CD4-positive, alpha-beta T cell (primary cell): ENCODE measurements around the gene GPR153. TPM values are rescaled to one million over a fixed set of nuclear protein-coding genes. Genes with fewer than 3 reads are reported as not detected.

Source experiments
- ATAC-seq: fragments of 200-7000 bp; cut with Tn5 transposase; one replicate; pipeline ENCODE4 v1.10.0; 2022; ENCODE audit warnings: mild to moderate bottlenecking; ENCODE audit not compliant: poor library complexity
- CTCF ChIA-PET: fragments of 350-600 bp; sonication (Branson Sonifier 250); formaldehyde crosslinking; loops from one replicate; lab custom pipeline; 2021; ENCODE audit warnings: antibody characterized with exemption, inconsistent platforms; lab: Charles Lee
- POLR2A ChIA-PET: fragments of 350-600 bp; sonication (Branson Sonifier 250); formaldehyde crosslinking; loops from one replicate; lab custom pipeline; 2021; ENCODE audit warnings: antibody characterized with exemption, inconsistent platforms; lab: Charles Lee
- DNase-seq, 14 experiments: peaks; one replicate each; pipeline ENCODE4 v3.0.0-alpha.2; 2013 to 2020; ENCODE audit warnings: mixed read lengths in 2 of 14
- H3K27ac ChIP-seq, 2 donors: one replicate each; pipeline versions ENCODE4 v1.5.1 to v1.7.0; 2013; ENCODE audit warnings: low read length in 2 of 2, low read depth in 1 of 2, mild to moderate bottlenecking in 1 of 2
- H3K27me3 ChIP-seq, 2 experiments: 1 replicate in 1 of 2; 2 replicates in 1 of 2; pipeline versions ENCODE4 v1.6.1 to v1.7.0; 2013; ENCODE audit warnings: low read length in 2 of 2, control low read depth in 1 of 2, mild to moderate bottlenecking in 1 of 2, moderate library complexity in 1 of 2; ENCODE audit not compliant: insufficient read depth in 2 of 2, control insufficient read depth in 1 of 2
- H3K36me3 ChIP-seq: one replicate; pipeline ENCODE4 v1.6.1; 2013; ENCODE audit warnings: low read length, control low read depth; ENCODE audit not compliant: insufficient read depth
- H3K4me1 ChIP-seq: one replicate; pipeline ENCODE4 v1.6.1; 2013; ENCODE audit warnings: low read length, control low read depth; ENCODE audit not compliant: insufficient read depth
- H3K4me3 ChIP-seq: one replicate; pipeline ENCODE4 v1.5.1; 2013; ENCODE audit warnings: mild to moderate bottlenecking, low read length, moderate library complexity
- H3K9me3 ChIP-seq, 2 experiments: 1 replicate in 1 of 2; 2 replicates in 1 of 2; pipeline versions ENCODE4 v1.6.1 to v1.7.0; 2013; ENCODE audit warnings: low read length in 2 of 2, mild to moderate bottlenecking in 2 of 2, control low read depth in 1 of 2, moderate library complexity in 1 of 2; ENCODE audit not compliant: control insufficient read depth in 1 of 2, insufficient read depth in 1 of 2
- H3K27ac Mint-ChIP-seq: one replicate; pipeline ENCODE4 v1.8.0; 2020; ENCODE audit warnings: mixed read lengths
- H3K27me3 Mint-ChIP-seq: one replicate; pipeline ENCODE4 v1.8.0; 2021; ENCODE audit warnings: mixed read lengths
- H3K36me3 Mint-ChIP-seq: one replicate; pipeline ENCODE4 v1.8.0; 2021; ENCODE audit warnings: low read depth, mixed read lengths
- H3K4me1 Mint-ChIP-seq: one replicate; pipeline ENCODE4 v1.8.0; 2021; ENCODE audit warnings: low read depth, mixed read lengths
- H3K4me3 Mint-ChIP-seq: one replicate; pipeline ENCODE4 v1.8.0; 2020; ENCODE audit warnings: mild to moderate bottlenecking, mixed read lengths
- H3K9me3 Mint-ChIP-seq: one replicate; pipeline ENCODE4 v1.8.0; 2020; ENCODE audit warnings: mixed read lengths
- CTCF ChIP-seq: fragments of 200-600 bp; IDR thresholded peaks from one replicate; pipeline ENCODE4 v1.8.0; 2022; ENCODE audit warnings: antibody characterized with exemption, mild to moderate bottlenecking
- intact Hi-C, 2 experiments: fragments of 100-400 bp; cut with DNase I in 1 of 2; cut with micrococcal nuclease in 1 of 2; formaldehyde crosslinking; loops; one replicate each; pipeline versions ENCODE4 v1.15.1 to v1.9.0; 2023 to 2025; cut with DNase I, micrococcal nuclease
- total RNA-seq, 174 experiments: library from RNA in 2 of 174; stranded (reverse) in 2 of 174; gene quantifications; one replicate each; pipeline ENCODE4 v1.2.3 and lab custom pipeline; 2021 to 2026

GPR153 gene
- total RNA-seq, 2 experiments from 2014 or later = 0.14 to 0.19 TPM

DNA sequence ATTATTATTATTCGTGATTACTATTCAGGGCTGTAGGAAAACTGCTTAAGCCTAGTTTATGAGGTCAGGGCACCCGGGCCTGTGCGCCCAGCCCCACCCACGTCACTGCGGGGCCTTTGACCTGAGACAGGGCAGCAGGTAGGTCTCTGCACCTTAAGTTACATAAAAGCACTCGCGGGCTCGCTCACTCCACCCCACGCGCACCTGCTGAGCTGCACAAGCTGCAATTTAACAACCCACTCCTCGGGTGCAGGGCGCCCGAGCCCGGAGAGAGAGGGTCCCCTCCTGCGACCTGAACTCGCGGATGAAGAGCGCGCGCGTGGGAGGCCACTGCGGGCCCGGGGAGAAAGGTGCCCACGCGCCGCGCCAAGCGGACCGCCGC is 25.6 kb downstream of the GPR153 start:
- DNase-seq (peak in 3 of 14 experiments; percentile 30 to 49 (median 35)), ATAC-seq (peak; percentile 17)
- Mint-ChIP-seq H3K4me3 (peak overlapping the region; percentile 94), H3K4me1 (peaks cover 15% of the 10 kb centered on the region), H3K27me3 (peaks cover 13% of the 10 kb centered on the region), H3K9me3 (no peaks in the 10 kb centered on the region), H3K27ac (peak overlapping the region; percentile 64), H3K36me3 (peaks cover 26% of the 10 kb centered on the region)
- TF ChIP-seq CTCF = no peak
- peak overlapping the region; percentile 81 for H3K4me3 ChIP-seq
- ChIA-PET CTCF (interaction anchor here (1.5 to 2.2 kb wide), 2 partner anchors 10 to 11 kb away, joined by 7 to 13 read pairs; no protein-coding TSS in a partner anchor), POLR2A (interaction anchor here (0.9 to 1.1 kb wide), 3 partner anchors 18 to 37 kb away, joined by 3 to 5 read pairs (median 3); no protein-coding TSS in a partner anchor)
- H3K4me1 ChIP-seq = peaks cover 18% of the 10 kb centered on the region
- peaks cover 32% of the 10 kb centered on the region for H3K36me3 ChIP-seq
- H3K27ac ChIP-seq = no peak overlapping the region
- H3K9me3 ChIP-seq = no peaks in the 10 kb centered on the region
- intact Hi-C loops = loop anchor here (1.0 to 10.0 kb wide), 3 partner anchors 36 to 470 kb away; partner anchors contain the start of genes DNAJC11 (in 1 of the 2) and RPL22 (in 1 of the 2)
- H3K27me3 ChIP-seq = peaks cover 5% of the 10 kb centered on the region in 2 experiments

DNA sequence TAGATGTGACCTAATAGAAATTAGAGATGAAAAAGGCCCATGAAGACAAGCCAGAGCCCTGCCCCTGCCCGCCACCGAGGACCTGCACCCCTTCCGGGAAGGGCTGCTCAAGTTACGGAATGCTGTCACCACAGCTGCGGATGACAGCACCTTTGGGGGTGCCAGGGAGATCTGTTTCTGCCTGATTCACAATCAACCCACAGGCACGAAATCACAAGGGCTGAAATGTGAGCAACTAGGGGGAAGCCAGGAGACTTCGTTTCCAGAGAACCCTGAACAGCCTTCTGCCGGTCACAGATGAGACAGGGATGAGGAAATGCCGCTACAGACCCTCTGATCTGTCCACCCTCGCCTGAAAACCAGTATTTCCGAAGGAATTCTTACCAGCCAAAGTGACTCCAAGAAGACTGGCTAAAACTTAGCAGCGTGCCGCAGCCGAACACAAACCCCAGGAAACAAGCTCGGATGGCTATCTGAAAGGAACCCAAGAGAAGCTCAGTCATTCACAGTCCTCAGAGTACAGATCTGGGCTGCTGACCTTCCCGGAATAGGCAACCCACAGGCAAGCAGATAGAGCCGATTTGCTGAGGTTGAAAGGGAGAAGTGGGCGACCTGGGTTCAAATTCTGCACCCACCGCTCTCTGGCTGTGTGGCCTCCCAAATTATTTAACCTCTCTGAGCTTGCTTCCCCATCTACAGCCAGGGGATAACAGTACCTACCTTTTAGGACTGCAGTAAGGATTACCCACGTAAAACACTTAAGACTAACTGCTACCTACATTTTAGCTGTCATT is 26.2 kb downstream of the GPR153 start:
- Histone ChIP-seq H3K9me3 (no peaks in the 10 kb centered on the region), H3K4me1 (peaks cover 18% of the 10 kb centered on the region), H3K27ac (no peak overlapping the region), H3K36me3 (peaks cover 38% of the 10 kb centered on the region), H3K27me3 (no peaks in the 10 kb centered on the region), H3K4me3 (peak overlapping the region; percentile 81)
- peaks cover 8% of the 10 kb centered on the region for H3K27me3 Mint-ChIP-seq
- no peak for TF ChIP-seq CTCF
- no peaks in the 10 kb centered on the region for H3K9me3 Mint-ChIP-seq
- POLR2A ChIA-PET = interaction anchor here (0.9 to 1.0 kb wide), 2 partner anchors 35 to 36 kb away, joined by 3 to 5 read pairs; no protein-coding TSS in a partner anchor
- intact Hi-C loops = loop anchor here (1.0 to 10.0 kb wide), 3 partner anchors 35 to 470 kb away; partner anchors contain the start of genes DNAJC11 (in 1 of the 2) and RPL22 (in 1 of the 2)
- ATAC-seq (no peak), DNase-seq (no peak)
- peaks cover 15% of the 10 kb centered on the region for H3K4me1 Mint-ChIP-seq
- CTCF ChIA-PET = interaction anchor here (1.5 to 2.2 kb wide), 2 partner anchors 10 to 12 kb away, joined by 7 to 13 read pairs; no protein-coding TSS in a partner anchor
- H3K4me3 Mint-ChIP-seq = peak overlapping the region; percentile 94
- peaks cover 26% of the 10 kb centered on the region for H3K36me3 Mint-ChIP-seq
- peak overlapping the region; percentile 64 for H3K27ac Mint-ChIP-seq

- DNase-seq = no peak
- Histone ChIP-seq H3K4me3 (no peak overlapping the region), H3K4me1 (peaks cover 18% of the 10 kb centered on the region), H3K27ac (no peak overlapping the region), H3K36me3 (peaks cover 44% of the 10 kb centered on the region), H3K9me3 (no peaks in the 10 kb centered on the region), H3K27me3 (no peaks in the 10 kb centered on the region)
- H3K4me1 Mint-ChIP-seq = peaks cover 15% of the 10 kb centered on the region
- no peak for ATAC-seq
- TF ChIP-seq CTCF = no peak
- H3K36me3 Mint-ChIP-seq = peaks cover 26% of the 10 kb centered on the region
- H3K9me3 Mint-ChIP-seq = no peaks in the 10 kb centered on the region
- H3K27ac Mint-ChIP-seq = no peak overlapping the region
- H3K4me3 Mint-ChIP-seq = peak overlapping the region; percentile 27
- intact Hi-C loops = loop anchor here in 1 of 2 experiments (10.0 kb wide), 2 partner anchors 209 to 471 kb away; partner anchors contain the start of gene DNAJC11
- ChIA-PET CTCF (interaction anchor here (1.3 kb wide), 1 partner anchor 12 kb away, joined by 3 read pairs; no protein-coding TSS in a partner anchor), POLR2A (no interaction called here)
- H3K27me3 Mint-ChIP-seq = no peaks in the 10 kb centered on the region
Measured at GRCh38 chr1:6233376-6233775, 27.5 kb downstream of the GPR153 start.
